ENCODE data around the gene NDEL1.

Gene NDEL1

GRCh38 chr17:8481703-8482102 is 46.0 kb downstream of the NDEL1 start:
- peak overlapping the region in 1 of 2 donors; percentile 52 for H3K27ac ChIP-seq
- DNase-seq (ENCODE audit: low spot score): no peak
- no peak for TF ChIP-seq CTCF (IDR thresholded peaks at IDR 0.05)
- H3K4me3 ChIP-seq: no peak overlapping the region

- no peak overlapping the region for H3K4me3 ChIP-seq
- peak overlapping the region; percentile 10 to 52 for H3K27ac ChIP-seq
- no peak for TF ChIP-seq CTCF (IDR thresholded peaks at IDR 0.05)
- DNase-seq (ENCODE audit: low spot score): no peak
Measured at GRCh38 chr17:8482546-8482945, 46.9 kb downstream of the NDEL1 start.

GRCh38 chr17:8484465-8484864 is 48.8 kb downstream of the NDEL1 start:
- Histone ChIP-seq H3K27ac (no peak overlapping the region), H3K4me3 (no peak overlapping the region)
- no peak for TF ChIP-seq CTCF (IDR thresholded peaks at IDR 0.05)
- DNase-seq (ENCODE audit: low spot score): no peak

- Histone ChIP-seq H3K27ac (no peak overlapping the region), H3K4me3 (no peak overlapping the region)
- DNase-seq (ENCODE audit: low spot score): no peak
- no peak for TF ChIP-seq CTCF (IDR thresholded peaks at IDR 0.05)
Measured at GRCh38 chr17:8485491-8485890, 49.8 kb downstream of the NDEL1 start.

- DNase-seq (ENCODE audit: low spot score): no peak
- Histone ChIP-seq H3K27ac (no peak overlapping the region), H3K4me3 (no peak overlapping the region)
- TF ChIP-seq CTCF (IDR thresholded peaks at IDR 0.05): no peak
Measured at GRCh38 chr17:8487130-8487645, 51.5 kb downstream of the NDEL1 start.

- no peak for DNase-seq (ENCODE audit: low spot score)
- Histone ChIP-seq H3K27ac (peak overlapping the region in 1 of 2 donors; percentile 56), H3K4me3 (no peak overlapping the region)
- no peak for TF ChIP-seq CTCF (IDR thresholded peaks at IDR 0.05)
Measured at GRCh38 chr17:8487743-8488142, 52.1 kb downstream of the NDEL1 start.

- Histone ChIP-seq H3K4me3 (no peak overlapping the region), H3K27ac (peak overlapping the region in 1 of 2 donors; percentile 56)
- TF ChIP-seq CTCF (IDR thresholded peaks at IDR 0.05): no peak
- no peak for DNase-seq (ENCODE audit: low spot score)
Measured at GRCh38 chr17:8488491-8488890, 52.8 kb downstream of the NDEL1 start.
